ENCODE data around the gene PHACTR1.

PHACTR1 gene

DNA sequence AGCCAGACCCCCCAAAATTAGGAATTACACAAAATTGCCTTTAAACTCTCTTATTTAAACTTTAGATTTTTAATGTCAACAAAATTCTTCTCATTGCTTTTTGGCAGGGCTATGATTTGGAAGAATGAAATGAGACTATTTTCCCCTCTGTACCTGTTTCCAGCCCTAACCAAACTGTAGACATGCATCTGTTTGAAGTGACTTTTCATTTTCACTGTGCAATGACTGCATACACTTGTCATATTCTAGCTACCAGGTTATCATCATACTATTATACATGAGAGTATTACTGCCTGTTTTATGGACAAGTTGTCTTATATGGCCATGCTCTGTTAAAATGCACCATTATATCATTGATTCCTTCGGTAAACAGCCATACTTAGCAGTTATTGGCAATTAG, 316.6 kb downstream of the PHACTR1 start:
- in situ Hi-C loops (cut with HindIII; ENCODE audit: low sequenced_read_pairs), result no loop called here
- no peak for DNase-seq (ENCODE audit: low read depth)
- TF ChIP-seq, protein P1, sequence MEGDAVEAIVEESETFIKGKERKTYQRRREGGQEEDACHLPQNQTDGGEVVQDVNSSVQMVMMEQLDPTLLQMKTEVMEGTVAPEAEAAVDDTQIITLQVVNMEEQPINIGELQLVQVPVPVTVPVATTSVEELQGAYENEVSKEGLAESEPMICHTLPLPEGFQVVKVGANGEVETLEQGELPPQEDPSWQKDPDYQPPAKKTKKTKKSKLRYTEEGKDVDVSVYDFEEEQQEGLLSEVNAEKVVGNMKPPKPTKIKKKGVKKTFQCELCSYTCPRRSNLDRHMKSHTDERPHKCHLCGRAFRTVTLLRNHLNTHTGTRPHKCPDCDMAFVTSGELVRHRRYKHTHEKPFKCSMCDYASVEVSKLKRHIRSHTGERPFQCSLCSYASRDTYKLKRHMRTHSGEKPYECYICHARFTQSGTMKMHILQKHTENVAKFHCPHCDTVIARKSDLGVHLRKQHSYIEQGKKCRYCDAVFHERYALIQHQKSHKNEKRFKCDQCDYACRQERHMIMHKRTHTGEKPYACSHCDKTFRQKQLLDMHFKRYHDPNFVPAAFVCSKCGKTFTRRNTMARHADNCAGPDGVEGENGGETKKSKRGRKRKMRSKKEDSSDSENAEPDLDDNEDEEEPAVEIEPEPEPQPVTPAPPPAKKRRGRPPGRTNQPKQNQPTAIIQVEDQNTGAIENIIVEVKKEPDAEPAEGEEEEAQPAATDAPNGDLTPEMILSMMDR (IDR thresholded peaks at IDR 0.05; ENCODE audit: low read depth, low read length, missing control alignments), result no peak
- no peak overlapping the region for H3K4me3 ChIP-seq (ENCODE audit: low read depth, low read length)

DNA sequence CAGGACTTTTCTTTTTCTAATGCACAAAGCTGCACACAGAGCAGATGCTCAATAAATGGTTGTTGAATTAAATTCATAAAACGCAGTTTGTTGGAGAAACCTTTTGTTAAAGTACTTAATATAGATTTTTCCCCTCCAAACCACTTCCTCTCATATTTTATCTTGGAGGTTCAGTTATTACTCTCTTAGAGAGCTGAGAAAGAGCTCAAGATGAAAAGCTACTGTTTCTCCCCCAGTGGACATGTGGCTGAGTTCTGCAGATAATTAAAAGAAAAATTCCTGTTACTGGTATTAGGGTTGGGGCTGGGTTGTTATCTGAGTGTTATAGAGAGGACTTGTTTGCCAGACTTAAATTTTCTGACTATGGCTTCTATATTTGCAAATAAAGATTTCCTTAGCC, 317.7 kb downstream of the PHACTR1 start:
- TF ChIP-seq, protein P1 (IDR thresholded peaks at IDR 0.05; ENCODE audit: low read depth, low read length, missing control alignments), result no peak
- in situ Hi-C loops (cut with HindIII; ENCODE audit: low sequenced_read_pairs), result no loop called here
- DNase-seq (ENCODE audit: low read depth), result no peak
- H3K4me3 ChIP-seq (ENCODE audit: low read depth, low read length), result no peak overlapping the region

DNA sequence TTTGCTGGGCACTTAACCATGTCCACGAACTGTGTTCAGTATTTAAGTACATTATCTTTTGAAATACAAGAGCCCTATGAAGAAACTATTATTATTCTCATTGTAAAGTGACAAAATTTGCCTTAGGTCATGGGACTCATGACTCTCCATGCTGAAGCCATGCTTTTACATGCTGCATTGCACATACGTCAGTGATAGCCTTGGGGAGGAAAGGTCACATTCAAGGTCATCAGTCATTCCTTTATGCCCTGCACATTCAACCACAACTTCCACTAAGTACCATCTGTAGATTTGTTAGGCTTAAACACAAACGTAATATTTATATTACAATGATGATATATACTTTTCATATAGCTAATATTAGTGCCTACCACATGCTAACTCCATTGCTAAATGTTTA, 319.0 kb downstream of the PHACTR1 start:
- DNase-seq (ENCODE audit: low read depth), result no peak
- no peak overlapping the region for H3K4me3 ChIP-seq (ENCODE audit: low read depth, low read length)
- in situ Hi-C loops (cut with HindIII; ENCODE audit: low sequenced_read_pairs), result no loop called here
- TF ChIP-seq, protein P1 (IDR thresholded peaks at IDR 0.05; ENCODE audit: low read depth, low read length, missing control alignments), result no peak

DNA sequence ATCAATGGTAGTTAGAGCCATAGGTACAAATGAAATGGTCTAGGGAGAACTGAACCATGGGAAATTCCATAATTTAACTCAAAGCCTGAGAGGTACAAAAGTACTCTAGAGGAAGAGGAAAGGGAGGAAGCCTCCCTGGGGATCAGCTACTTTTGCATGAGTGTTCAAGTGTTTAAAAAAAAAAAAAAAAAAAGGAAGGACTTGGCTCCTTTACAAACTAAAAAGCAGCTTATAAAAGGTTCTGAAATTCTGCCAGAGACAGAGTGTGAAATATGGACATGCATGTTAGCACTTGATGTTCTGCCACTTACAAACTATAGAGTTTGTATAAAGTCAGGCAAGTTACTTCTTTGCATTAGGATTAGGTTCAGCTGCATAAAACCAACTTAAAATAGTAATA, 321.7 kb downstream of the PHACTR1 start:
- H3K4me3 ChIP-seq (ENCODE audit: low read depth, low read length), result no peak overlapping the region
- in situ Hi-C loops (cut with HindIII; ENCODE audit: low sequenced_read_pairs), result no loop called here
- peak; percentile 4 for DNase-seq (ENCODE audit: low read depth)
- TF ChIP-seq, protein P1 (IDR thresholded peaks at IDR 0.05; ENCODE audit: low read depth, low read length, missing control alignments), result no peak

DNA sequence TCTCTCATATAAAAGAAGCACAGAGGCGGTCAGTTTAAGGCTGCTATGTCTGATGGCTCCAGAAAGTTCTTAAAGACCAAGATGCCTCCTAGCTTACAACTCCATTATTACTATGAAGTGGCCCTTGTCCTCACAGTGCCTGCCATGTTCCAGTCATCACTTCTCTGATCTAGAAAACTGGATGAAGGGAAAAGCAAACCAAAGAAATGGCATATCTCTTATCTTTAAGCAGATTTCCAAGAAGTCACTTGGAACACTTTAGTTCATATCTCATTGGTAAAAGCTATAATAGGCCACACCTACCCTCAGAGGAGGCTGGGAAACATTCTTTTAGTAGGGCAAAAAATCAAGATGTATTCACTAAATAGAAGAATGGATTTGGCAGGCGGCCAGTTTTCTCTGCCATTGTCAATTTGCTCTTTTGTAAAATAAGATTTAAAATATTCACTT, 322.2 kb downstream of the PHACTR1 start:
- in situ Hi-C loops (cut with HindIII; ENCODE audit: low sequenced_read_pairs), result no loop called here
- no peak for DNase-seq (ENCODE audit: low read depth)
- H3K4me3 ChIP-seq (ENCODE audit: low read depth, low read length), result no peak overlapping the region
- TF ChIP-seq, protein P1 (IDR thresholded peaks at IDR 0.05; ENCODE audit: low read depth, low read length, missing control alignments), result no peak

DNA sequence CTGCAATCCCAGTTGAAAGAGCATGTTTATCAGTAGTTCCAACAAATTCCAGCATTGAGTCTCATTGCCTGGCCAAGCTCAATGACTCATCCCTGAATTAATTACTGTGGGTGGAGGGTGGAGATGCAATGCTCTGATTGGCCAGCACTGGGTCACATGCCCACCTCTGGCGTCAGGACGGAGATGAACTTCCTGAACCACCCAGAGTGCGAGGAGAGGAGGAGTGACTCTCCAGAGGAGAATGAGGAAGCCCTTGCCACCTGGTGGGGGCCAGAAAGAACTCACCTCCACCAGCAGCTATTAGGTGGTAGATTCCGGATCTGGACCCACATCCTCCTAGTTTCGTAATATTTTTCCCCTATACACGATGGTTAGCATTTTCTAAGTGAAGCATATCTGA, 327.8 kb downstream of the PHACTR1 start:
- no peak for DNase-seq (ENCODE audit: low read depth)
- TF ChIP-seq, protein P1 (IDR thresholded peaks at IDR 0.05; ENCODE audit: low read depth, low read length, missing control alignments), result no peak
- H3K4me3 ChIP-seq (ENCODE audit: low read depth, low read length), result no peak overlapping the region
- in situ Hi-C loops (cut with HindIII; ENCODE audit: low sequenced_read_pairs), result no loop called here

DNA sequence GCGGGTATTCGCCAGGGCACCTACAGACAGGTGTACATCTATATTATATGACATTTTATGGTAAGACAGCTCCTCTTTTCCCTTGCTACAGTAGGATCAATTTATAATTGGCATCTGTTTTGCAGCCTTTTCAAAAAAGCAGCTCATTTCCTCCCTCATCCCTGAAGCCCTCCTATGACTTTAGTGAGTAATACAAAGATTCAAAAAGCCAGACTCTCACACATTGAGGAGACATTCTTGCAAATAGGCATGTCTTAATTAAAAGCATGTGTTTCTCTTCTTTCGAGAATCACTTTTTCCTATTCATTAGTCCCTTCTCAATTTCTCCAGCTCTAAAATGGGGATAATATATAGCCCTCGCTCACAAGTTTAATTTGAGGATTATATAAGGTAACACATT, 328.3 kb downstream of the PHACTR1 start:
- no peak overlapping the region for H3K4me3 ChIP-seq (ENCODE audit: low read depth, low read length)
- TF ChIP-seq, protein P1 (IDR thresholded peaks at IDR 0.05; ENCODE audit: low read depth, low read length, missing control alignments), result no peak
- in situ Hi-C loops (cut with HindIII; ENCODE audit: low sequenced_read_pairs), result no loop called here
- no peak for DNase-seq (ENCODE audit: low read depth)
